BJ (cell line): ENCODE measurements around the gene ZFP92. TPM values are rescaled to one million over a fixed set of nuclear protein-coding genes. Genes with fewer than 3 reads are reported as not detected.

Source experiments
- CTCF ChIA-PET: fragments of 350-600 bp; formaldehyde crosslinking; extraction: SDS; loops from one replicate; lab custom pipeline; 2021; ENCODE audit warnings: antibody characterized with exemption, inconsistent platforms; lab: Yijun Ruan, JAX
- POLR2A ChIA-PET: fragments of 300-600 bp; sonication (Branson Sonifier 250); formaldehyde crosslinking; extraction: SDS; loops from one replicate; lab custom pipeline; 2021; ENCODE audit warnings: antibody characterized with exemption; lab: Charles Lee
- DNase-seq: peaks from one replicate; pipeline ENCODE4 v3.0.0-alpha.2; 2011; ENCODE audit warnings: low read depth
- H3K27me3 ChIP-seq: 2 replicates; pipeline ENCODE4 v1.6.0; 2011; ENCODE audit warnings: low read length; ENCODE audit not compliant: control insufficient read depth, insufficient read depth
- H3K36me3 ChIP-seq: 2 replicates; pipeline ENCODE4 v1.5.1; 2011; ENCODE audit warnings: low read length; ENCODE audit not compliant: control insufficient read depth, insufficient read depth
- H3K4me3 ChIP-seq: 2 replicates; pipeline ENCODE4 v1.5.1; 2011; ENCODE audit warnings: low read depth, mild to moderate bottlenecking, control low read depth, low read length
- CTCF ChIP-seq: IDR thresholded peaks from 2 replicates; pipeline ENCODE4 v1.5.1; 2011; ENCODE audit warnings: low read depth, mild to moderate bottlenecking, control low read depth, inconsistent platforms, low read length, moderate library complexity; ENCODE audit not compliant: insufficient read depth
- polyA plus RNA-seq: library from polyadenylated mRNA; depleted of rRNA; stranded (reverse); fragments of >200 nt; gene quantifications from 2 replicates; pipeline ENCODE4 v1.2.3, GENCODE V29; 2011

ZFP92 gene
- polyA plus RNA-seq, 1 experiment = 0.36 TPM

GRCh38 chrX:153439977-153440376, 28.7 kb downstream of the ZFP92 start:
- POLR2A ChIA-PET = no interaction called here
- CTCF ChIA-PET = no interaction called here
- DNase-seq = no peak
- no peaks in the 10 kb centered on the region for H3K36me3 ChIP-seq
- H3K27me3 ChIP-seq = no peaks in the 10 kb centered on the region
- H3K4me3 ChIP-seq = no peak overlapping the region
- no peak for TF ChIP-seq CTCF

GRCh38 chrX:153440556-153441135, 29.4 kb downstream of the ZFP92 start:
- no peak for TF ChIP-seq CTCF
- no peak for DNase-seq
- no peak overlapping the region for H3K4me3 ChIP-seq
- ChIA-PET CTCF (no interaction called here), POLR2A (no interaction called here)
- no peaks in the 10 kb centered on the region for H3K36me3 ChIP-seq
- no peaks in the 10 kb centered on the region for H3K27me3 ChIP-seq

GRCh38 chrX:153441296-153441695, 30.0 kb downstream of the ZFP92 start:
- Histone ChIP-seq H3K27me3 (no peaks in the 10 kb centered on the region), H3K4me3 (no peak overlapping the region), H3K36me3 (no peaks in the 10 kb centered on the region)
- ChIA-PET POLR2A (interaction anchor here (0.6 kb wide), 1 partner anchor 107 kb away, joined by 3 read pairs; the partner anchor contains the start of gene ZNF275), CTCF (no interaction called here)
- no peak for DNase-seq
- TF ChIP-seq CTCF = no peak

- H3K27me3 ChIP-seq = no peaks in the 10 kb centered on the region
- TF ChIP-seq CTCF = no peak
- ChIA-PET CTCF (no interaction called here), POLR2A (no interaction called here)
- no peak overlapping the region for H3K4me3 ChIP-seq
- no peaks in the 10 kb centered on the region for H3K36me3 ChIP-seq
- DNase-seq = no peak
Observed at GRCh38 chrX:153441981-153442380, 30.7 kb downstream of the ZFP92 start.

GRCh38 chrX:153442463-153442862, 31.2 kb downstream of the ZFP92 start:
- ChIA-PET POLR2A (no interaction called here), CTCF (no interaction called here)
- no peak overlapping the region for H3K4me3 ChIP-seq
- no peaks in the 10 kb centered on the region for H3K27me3 ChIP-seq
- TF ChIP-seq CTCF = no peak
- DNase-seq = no peak
- no peaks in the 10 kb centered on the region for H3K36me3 ChIP-seq
